SU-DHL-6 (cell line): Measurements from ENCODE around the gene KLK10.

Source experiments
- CTCF ChIP-seq: fragments of 200-600 bp; sonication (generic); IDR thresholded peaks from one replicate; pipeline ENCODE4 v1.5.1; 2017; ENCODE audit warnings: antibody characterized with exemption, mild to moderate bottlenecking, low read length, moderate library complexity; ENCODE audit not compliant: insufficient read depth, poor library complexity, severe bottlenecking
- EZH2phosphoT487 ChIP-seq: fragments of 200-600 bp; sonication (generic), shearing (Covaris generic); conservative IDR thresholded peaks from 2 replicates; pipeline ENCODE4 v1.6.1; 2018; ENCODE audit warnings: mild to moderate bottlenecking, antibody characterized with exemption, low read length, moderate library complexity, mixed read lengths

- no peak for TF ChIP-seq CTCF
- no peak for TF ChIP-seq EZH2phosphoT487
Measured at GRCh38 chr19:50983625-50984292, 35.8 kb downstream of the KLK10 start, which contains the start of gene KLK7.
